T-helper 17 cell (primary cell): Measurements from ENCODE around the gene GYG2. TPM values are rescaled to one million over a fixed set of nuclear protein-coding genes. Genes with fewer than 3 reads are reported as not detected.

Source experiments
- total RNA-seq, 4 donors: library from RNA in 2 of 4; stranded (reverse) in 2 of 4; gene quantifications; one replicate each; pipeline ENCODE4 v1.2.3 and lab custom pipeline; 2022 to 2026

The GYG2 gene
- total RNA-seq, 2 donors from 2014 or later, result not detected

Other genes with a start within 250 kb of the GYG2 start
- gene CD99, start 137.6 kb upstream of the GYG2 start, total RNA-seq, result 100 to 1,000 TPM; 227 to 275 TPM
- gene XG, start 76.9 kb upstream of the GYG2 start, total RNA-seq, result under 1 TPM in 1 of 2 donors, not detected in 1; 0.34 TPM
- 1 to 10 TPM; 2.2 to 3.6 TPM for gene ARSD, start 100.4 kb downstream of the GYG2 start, total RNA-seq
- gene ARSH, start 177.6 kb downstream of the GYG2 start, total RNA-seq, result not detected
- not detected for gene ARSF, start 212.5 kb downstream of the GYG2 start, total RNA-seq